ENCODE data around the gene HOXA5.

DNA sequence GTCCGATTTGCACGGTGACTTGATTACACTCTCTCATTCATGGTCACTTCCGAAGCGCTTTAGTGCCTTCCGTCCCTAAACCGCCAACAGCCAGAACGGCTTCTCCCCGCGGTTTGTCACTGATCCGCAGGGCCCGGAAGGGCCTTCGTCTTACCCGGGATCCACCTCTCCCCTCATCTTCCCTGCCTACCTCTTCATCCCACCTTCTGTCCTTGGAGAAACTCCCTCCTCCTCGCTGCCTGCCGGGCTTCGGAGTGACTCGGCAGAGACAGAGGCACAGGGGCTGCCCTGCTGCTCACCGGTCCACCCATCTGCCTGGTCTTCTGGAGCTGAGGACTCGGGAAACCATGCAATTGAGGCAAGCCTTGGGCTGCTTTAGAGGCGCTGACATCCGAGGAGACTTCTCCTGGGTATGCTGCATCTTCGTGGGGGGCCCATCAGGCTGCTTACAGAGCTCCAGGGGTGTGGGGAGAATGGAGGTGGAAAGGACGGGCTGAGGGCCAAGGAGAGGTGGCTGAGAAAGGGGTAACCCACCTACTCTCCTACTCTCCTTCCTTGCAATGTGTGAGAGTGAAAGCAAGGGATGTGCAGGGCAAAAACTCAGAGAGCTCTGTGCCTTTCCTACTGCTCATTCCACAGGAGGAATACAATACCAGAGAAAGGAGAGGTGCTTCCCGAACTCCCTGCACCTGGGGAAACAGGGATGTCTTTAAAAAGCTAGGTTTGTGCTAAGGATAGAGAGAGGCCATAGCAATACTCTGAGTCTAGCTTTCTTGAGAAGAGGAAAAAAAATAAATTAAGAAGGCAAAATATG is 42.6 kb upstream of the HOXA5 start:
- TF ChIP-seq EZH2phosphoT487 (IDR thresholded peaks at IDR 0.05; ENCODE audit: borderline replicate concordance, low read depth, low read length) = no peak
- TF ChIP-seq, protein P1, sequence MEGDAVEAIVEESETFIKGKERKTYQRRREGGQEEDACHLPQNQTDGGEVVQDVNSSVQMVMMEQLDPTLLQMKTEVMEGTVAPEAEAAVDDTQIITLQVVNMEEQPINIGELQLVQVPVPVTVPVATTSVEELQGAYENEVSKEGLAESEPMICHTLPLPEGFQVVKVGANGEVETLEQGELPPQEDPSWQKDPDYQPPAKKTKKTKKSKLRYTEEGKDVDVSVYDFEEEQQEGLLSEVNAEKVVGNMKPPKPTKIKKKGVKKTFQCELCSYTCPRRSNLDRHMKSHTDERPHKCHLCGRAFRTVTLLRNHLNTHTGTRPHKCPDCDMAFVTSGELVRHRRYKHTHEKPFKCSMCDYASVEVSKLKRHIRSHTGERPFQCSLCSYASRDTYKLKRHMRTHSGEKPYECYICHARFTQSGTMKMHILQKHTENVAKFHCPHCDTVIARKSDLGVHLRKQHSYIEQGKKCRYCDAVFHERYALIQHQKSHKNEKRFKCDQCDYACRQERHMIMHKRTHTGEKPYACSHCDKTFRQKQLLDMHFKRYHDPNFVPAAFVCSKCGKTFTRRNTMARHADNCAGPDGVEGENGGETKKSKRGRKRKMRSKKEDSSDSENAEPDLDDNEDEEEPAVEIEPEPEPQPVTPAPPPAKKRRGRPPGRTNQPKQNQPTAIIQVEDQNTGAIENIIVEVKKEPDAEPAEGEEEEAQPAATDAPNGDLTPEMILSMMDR (conservative IDR thresholded peaks at IDR 0.05; ENCODE audit: low read length) = no peak

Measured in OCI-LY7 (cell line).